Psoas muscle (tissue), 8 donors: ENCODE results near the gene DNASE1L2. TPM values are rescaled to one million over a fixed set of nuclear protein-coding genes. Genes with fewer than 3 reads are reported as not detected.

Experiments
- ATAC-seq, 4 donors: fragments of 200-7000 bp; cut with Tn5 transposase; one replicate each; pipeline ENCODE4 v1.9.1; 2020; ENCODE audit warnings: moderate library complexity in 3 of 4, mild to moderate bottlenecking in 2 of 4
- DNase-seq, 2 donors: peaks; one replicate each; pipeline ENCODE4 v3.0.0-alpha.2; 2020
- H3K27ac ChIP-seq: fragments of 200-600 bp; one replicate; pipeline ENCODE4 v1.8.0; 2022
- H3K27me3 ChIP-seq, 3 donors: fragments of 200-600 bp in 1 of 3; one replicate each; pipeline versions ENCODE4 v1.6.1 to v1.8.0; 2013 to 2022; ENCODE audit warnings: low read length in 2 of 3, mild to moderate bottlenecking in 2 of 3, moderate library complexity in 1 of 3; ENCODE audit not compliant: insufficient read depth in 3 of 3
- H3K36me3 ChIP-seq, 2 donors: fragments of 200-600 bp in 1 of 2; one replicate each; pipeline versions ENCODE4 v1.6.1 to v1.8.0; 2013 to 2022; ENCODE audit warnings: low read depth in 1 of 2, mild to moderate bottlenecking in 1 of 2, moderate library complexity in 1 of 2; ENCODE audit not compliant: insufficient read depth in 1 of 2
- H3K4me1 ChIP-seq: fragments of 200-600 bp; one replicate; pipeline ENCODE4 v1.8.0; 2022
- H3K4me3 ChIP-seq: fragments of 200-600 bp; one replicate; pipeline ENCODE4 v1.8.0; 2022; ENCODE audit warnings: mild to moderate bottlenecking
- H3K9me3 ChIP-seq: fragments of 200-600 bp; one replicate; pipeline ENCODE4 v1.8.0; 2022
- WGBS, 3 donors: extraction: QIAGEN DNeasy Blood & Tissue Kit; methylation state at CpG; one replicate each; pipeline versions ENCODE4 v1.1.6 to v1.1.7; 2013; 5-methylcytosine and 5-hydroxymethylcytosine counted together
- intact Hi-C, 2 donors: fragments of 100-400 bp; cut with DNase I; formaldehyde crosslinking; loops; one replicate each; pipeline versions ENCODE4 v1.11.0 to v1.14.2; 2022
- polyA plus RNA-seq, 3 donors: library from polyadenylated mRNA; stranded (reverse); fragments of 200-250 nt; gene quantifications; one replicate each; pipeline ENCODE4 v1.2.3, GENCODE V29; 2013
- total RNA-seq, 4 donors: library from RNA; stranded (reverse); fragmentation: NEBNext Ultra II Directional in 2 of 4; extraction: Animal tissue kit (Norgen Biotek cat#: 25700) in 2 of 4; gene quantifications; one replicate each; pipeline versions ENCODE4 v1.2.1 to v1.2.4, GENCODE V29; 2021 to 2023
- TF ChIP-seq, protein P1 (sequence below): fragments of 200-600 bp; IDR thresholded peaks from one replicate; pipeline ENCODE4 v1.8.0; 2022; ENCODE audit warnings: antibody characterized with exemption
- donor health status: healthy with polysubstance abuse.
- donor health status: DM: no; HTN: no; CAD: no; lungs with moderate emphysema.
- donor health status: Bipolar disorder and iron deficiency.
- donor health status: healthy.
- donor health status: DM: yes; HTN: yes; CAD: no.
- donor health status: DM: no; HTN: no; CAD: no.
- donor health status: DM: no; HTN: no; CAD: no.
- donor health status: DM: yes; HTN: yes; CAD: no.

The DNASE1L2 gene
- total and polyA plus RNA-seq, 7 donors: 0.17 to 1.2 (median 0.34) TPM

- no peaks in the 10 kb centered on the region for H3K9me3 ChIP-seq
- peaks cover 0 to 13% (median 4%) of the 10 kb centered on the region in 3 donors for H3K27me3 ChIP-seq
- H3K4me3 ChIP-seq: no peak overlapping the region
- H3K36me3 ChIP-seq: peaks cover 3 to 67% of the 10 kb centered on the region in 2 donors
- H3K4me1 ChIP-seq: peaks cover 9% of the 10 kb centered on the region
- 87 to 90% (median 89%) methylated on average over 22 to 28 of the region's 28 CpGs for WGBS, 3 donors
- ATAC-seq: no peak
- intact Hi-C loops: no loop called here
- DNase-seq: no peak
- H3K27ac ChIP-seq: no peak overlapping the region
- TF ChIP-seq, protein P1, sequence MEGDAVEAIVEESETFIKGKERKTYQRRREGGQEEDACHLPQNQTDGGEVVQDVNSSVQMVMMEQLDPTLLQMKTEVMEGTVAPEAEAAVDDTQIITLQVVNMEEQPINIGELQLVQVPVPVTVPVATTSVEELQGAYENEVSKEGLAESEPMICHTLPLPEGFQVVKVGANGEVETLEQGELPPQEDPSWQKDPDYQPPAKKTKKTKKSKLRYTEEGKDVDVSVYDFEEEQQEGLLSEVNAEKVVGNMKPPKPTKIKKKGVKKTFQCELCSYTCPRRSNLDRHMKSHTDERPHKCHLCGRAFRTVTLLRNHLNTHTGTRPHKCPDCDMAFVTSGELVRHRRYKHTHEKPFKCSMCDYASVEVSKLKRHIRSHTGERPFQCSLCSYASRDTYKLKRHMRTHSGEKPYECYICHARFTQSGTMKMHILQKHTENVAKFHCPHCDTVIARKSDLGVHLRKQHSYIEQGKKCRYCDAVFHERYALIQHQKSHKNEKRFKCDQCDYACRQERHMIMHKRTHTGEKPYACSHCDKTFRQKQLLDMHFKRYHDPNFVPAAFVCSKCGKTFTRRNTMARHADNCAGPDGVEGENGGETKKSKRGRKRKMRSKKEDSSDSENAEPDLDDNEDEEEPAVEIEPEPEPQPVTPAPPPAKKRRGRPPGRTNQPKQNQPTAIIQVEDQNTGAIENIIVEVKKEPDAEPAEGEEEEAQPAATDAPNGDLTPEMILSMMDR: no peak
Observed at GRCh38 chr16:2235234-2235651, 1.0 kb upstream of the DNASE1L2 start.

DNA sequence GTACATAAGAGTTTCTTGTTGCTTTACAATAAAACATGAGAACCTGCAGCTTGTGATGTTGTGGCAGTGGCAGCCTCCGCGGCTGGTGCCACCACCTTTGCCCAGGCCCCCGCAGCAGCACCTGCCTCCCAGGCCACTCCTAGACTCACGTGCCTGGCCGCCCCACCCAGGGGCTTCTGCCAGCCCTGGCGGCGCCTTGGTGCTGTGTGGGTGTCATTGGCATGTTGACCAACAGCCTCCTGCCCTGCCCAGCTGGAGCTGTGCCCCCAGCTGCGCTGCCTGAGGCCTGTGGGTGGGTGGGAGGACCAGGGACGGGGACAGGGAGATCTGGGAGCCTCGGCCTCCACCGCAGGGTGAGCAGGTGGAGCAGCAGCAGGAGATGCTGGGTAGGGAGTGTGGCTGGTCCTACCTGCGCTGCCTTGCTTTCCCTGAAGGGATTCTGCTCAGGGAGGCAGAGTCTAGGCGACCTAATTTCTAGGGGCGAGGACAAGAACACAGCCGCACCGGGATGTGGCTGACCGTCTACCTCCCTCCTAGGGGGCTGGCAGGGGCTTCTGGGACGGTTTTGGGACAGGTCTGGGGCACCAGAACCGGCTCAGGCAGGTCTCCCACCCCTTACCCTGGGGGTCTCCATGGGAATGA is 428 bp upstream of the DNASE1L2 start:
- Histone ChIP-seq H3K4me3 (no peak overlapping the region), H3K9me3 (no peaks in the 10 kb centered on the region), H3K4me1 (peaks cover 9% of the 10 kb centered on the region), H3K27me3 (peaks cover 0 to 13% (median 4%) of the 10 kb centered on the region in 3 donors), H3K27ac (no peak overlapping the region), H3K36me3 (peaks cover 3 to 67% of the 10 kb centered on the region in 2 donors)
- TF ChIP-seq, protein P1: no peak
- peak in 1 of 4 donors; percentile 6 for ATAC-seq
- intact Hi-C loops: no loop called here
- DNase-seq: no peak
- WGBS, 3 donors: 56 to 69% (median 56%) methylated on average over 18 to 19 of the region's 19 CpGs

DNA sequence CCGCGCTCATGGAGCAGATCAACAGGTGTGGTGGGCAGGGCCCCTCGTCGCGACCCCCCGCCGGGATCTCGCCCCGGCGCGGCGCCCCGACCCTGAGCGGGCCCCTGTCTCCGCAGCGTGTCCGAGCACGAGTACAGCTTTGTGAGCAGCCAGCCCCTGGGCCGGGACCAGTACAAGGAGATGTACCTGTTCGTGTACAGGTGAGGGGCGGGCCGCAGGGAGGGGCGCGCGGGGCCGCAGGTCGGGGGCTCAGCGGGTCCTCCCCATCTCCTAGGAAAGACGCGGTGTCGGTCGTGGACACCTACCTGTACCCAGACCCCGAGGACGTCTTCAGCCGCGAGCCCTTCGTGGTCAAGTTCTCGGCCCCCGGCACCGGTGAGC is 848 bp downstream of the DNASE1L2 start:
- 6 to 10% (median 7%) methylated on average over 30 to 40 of the region's 40 CpGs for WGBS, 3 donors
- peaks cover 9% of the 10 kb centered on the region for H3K4me1 ChIP-seq
- TF ChIP-seq, protein P1: no peak
- H3K9me3 ChIP-seq: no peaks in the 10 kb centered on the region
- H3K4me3 ChIP-seq: peak overlapping the region; percentile 38
- peaks cover 0 to 13% (median 4%) of the 10 kb centered on the region in 3 donors for H3K27me3 ChIP-seq
- H3K27ac ChIP-seq: no peak overlapping the region
- ATAC-seq (peak in 1 of 4 donors; percentile 1), DNase-seq (no peak)
- peaks cover 3 to 66% of the 10 kb centered on the region in 2 donors for H3K36me3 ChIP-seq
- intact Hi-C loops: no loop called here

- H3K9me3 ChIP-seq: no peaks in the 10 kb centered on the region
- peaks cover 9% of the 10 kb centered on the region for H3K4me1 ChIP-seq
- no peak for DNase-seq
- 15 to 22% (median 19%) methylated on average over 48 to 65 of the region's 65 CpGs for WGBS, 3 donors
- ATAC-seq: peak in 3 of 4 donors; percentile 16 to 36 (median 21)
- peaks cover 5 to 66% of the 10 kb centered on the region in 2 donors for H3K36me3 ChIP-seq
- no peak overlapping the region for H3K27ac ChIP-seq
- TF ChIP-seq, protein P1: no peak
- intact Hi-C loops: no loop called here
- H3K4me3 ChIP-seq: no peak overlapping the region
- H3K27me3 ChIP-seq: peaks cover 0 to 13% (median 4%) of the 10 kb centered on the region in 3 donors
Observed at GRCh38 chr16:2237493-2238149, 1.4 kb downstream of the DNASE1L2 start.
